Naive thymus-derived CD4-positive, alpha-beta T cell (primary cell): Measurements from ENCODE around the gene ACACA. TPM values are rescaled to one million over a fixed set of nuclear protein-coding genes. Genes with fewer than 3 reads are reported as not detected.

Experiments
- ATAC-seq: fragments of 150-1000 bp; cut with Tn5 transposase; 2 replicates; pipeline ENCODE4 v1.10.0; 2021; ENCODE audit warnings: mild to moderate bottlenecking, moderate library complexity
- CTCF ChIA-PET: fragments of 350-600 bp; sonication (Branson Sonifier 250); formaldehyde crosslinking; loops from one replicate; lab custom pipeline; 2021; ENCODE audit warnings: antibody characterized with exemption; lab: Charles Lee
- POLR2A ChIA-PET: fragments of 350-600 bp; sonication (Branson Sonifier 250); formaldehyde crosslinking; loops from one replicate; lab custom pipeline; 2021; ENCODE audit warnings: antibody characterized with exemption, inconsistent platforms; lab: Charles Lee
- DNase-seq, 9 donors: peaks; one replicate each; pipeline versions ENCODE4 v3.0.0 to v3.0.0-alpha.2; 2020 to 2022; ENCODE audit warnings: mixed read lengths in 1 of 9
- H3K27ac ChIP-seq: one replicate; pipeline ENCODE4 v1.7.0; 2013; ENCODE audit warnings: mild to moderate bottlenecking, low read depth, low read length, moderate library complexity
- H3K27me3 ChIP-seq, 2 donors: one replicate each; pipeline ENCODE4 v1.7.0; 2013; ENCODE audit warnings: low read length in 2 of 2, mild to moderate bottlenecking in 2 of 2, moderate library complexity in 2 of 2; ENCODE audit not compliant: control insufficient read depth in 2 of 2, insufficient read depth in 2 of 2
- H3K36me3 ChIP-seq, 3 experiments: 1 replicate in 2 of 3; 2 replicates in 1 of 3; pipeline ENCODE4 v1.7.0; 2013; ENCODE audit warnings: low read length in 3 of 3, mild to moderate bottlenecking in 3 of 3, moderate library complexity in 1 of 3; ENCODE audit not compliant: insufficient read depth in 3 of 3, control insufficient read depth in 2 of 3
- H3K4me1 ChIP-seq, 2 donors: one replicate each; pipeline ENCODE4 v1.7.0; 2013; ENCODE audit warnings: low read length in 2 of 2, mild to moderate bottlenecking in 2 of 2, moderate library complexity in 1 of 2; ENCODE audit not compliant: control insufficient read depth in 2 of 2, insufficient read depth in 2 of 2
- H3K4me3 ChIP-seq: 2 replicates; pipeline ENCODE4 v1.7.0; 2013; ENCODE audit warnings: mild to moderate bottlenecking, low read length
- H3K9me3 ChIP-seq, 3 experiments: 1 replicate in 2 of 3; 2 replicates in 1 of 3; pipeline ENCODE4 v1.7.0; 2013; ENCODE audit warnings: low read length in 3 of 3; ENCODE audit not compliant: control insufficient read depth in 2 of 3
- H3K27ac Mint-ChIP-seq, 9 donors: one replicate each; pipeline ENCODE4 v1.8.0; 2020 to 2022; ENCODE audit warnings: mixed read lengths in 9 of 9, mild to moderate bottlenecking in 8 of 9, moderate library complexity in 5 of 9, inconsistent platforms in 2 of 9
- H3K27me3 Mint-ChIP-seq, 5 donors: one replicate each; pipeline ENCODE4 v1.8.0; 2021 to 2022; ENCODE audit warnings: mixed read lengths in 5 of 5, mild to moderate bottlenecking in 1 of 5
- H3K36me3 Mint-ChIP-seq, 5 donors: one replicate each; pipeline ENCODE4 v1.8.0; 2020 to 2022; ENCODE audit warnings: mixed read lengths in 5 of 5, mild to moderate bottlenecking in 3 of 5, inconsistent platforms in 1 of 5
- H3K4me1 Mint-ChIP-seq, 7 donors: one replicate each; pipeline ENCODE4 v1.8.0; 2020 to 2022; ENCODE audit warnings: mixed read lengths in 7 of 7, mild to moderate bottlenecking in 3 of 7, inconsistent platforms in 1 of 7
- H3K4me3 Mint-ChIP-seq, 10 donors: one replicate each; pipeline ENCODE4 v1.8.0; 2020 to 2022; ENCODE audit warnings: mild to moderate bottlenecking in 10 of 10, mixed read lengths in 10 of 10, moderate library complexity in 6 of 10, inconsistent platforms in 2 of 10
- H3K9me3 Mint-ChIP-seq, 11 donors: one replicate each; pipeline ENCODE4 v1.8.0; 2020 to 2022; ENCODE audit warnings: mixed read lengths in 11 of 11, mild to moderate bottlenecking in 4 of 11, inconsistent platforms in 1 of 11, moderate library complexity in 1 of 11
- intact Hi-C, 2 donors: fragments of 100-400 bp; cut with micrococcal nuclease; formaldehyde crosslinking; loops; one replicate each; pipeline ENCODE4 v1.15.1; 2023
- polyA plus RNA-seq, 2 donors: library from polyadenylated mRNA; unstranded; fragments of 300-500 nt; fragmentation: Illumina TruSeq; gene quantifications; one replicate each; pipeline ENCODE4 v1.2.3, GENCODE V29; 2021
- total RNA-seq, 6 experiments: library from RNA in 5 of 6; stranded (reverse) in 5 of 6; gene quantifications; 1 replicate in 5 of 6; 2 replicates in 1 of 6; pipeline ENCODE4 v1.2.3 and lab custom pipeline; 2021 to 2026

ACACA gene
- total and polyA plus RNA-seq, 7 experiments from 2014 or later, result 6.1 to 47.0 (median 14.5) TPM

- no peaks in the 10 kb centered on the region for H3K27me3 Mint-ChIP-seq
Measured at GRCh38 chr17:37246085-37246484, 160.6 kb downstream of the ACACA start.

GRCh38 chr17:37240381-37240780, 166.3 kb downstream of the ACACA start:
- no peak overlapping the region for H3K27ac Mint-ChIP-seq
- CTCF ChIA-PET, result interaction anchor here (0.8 to 1.7 kb wide), 7 partner anchors 9 to 637 kb away, joined by 3 to 10 read pairs (median 4); no protein-coding TSS in a partner anchor

More at GRCh38 chr17:37246085-37246484, 160.6 kb downstream of the ACACA start:
- Histone ChIP-seq H3K27ac (no peak overlapping the region), H3K9me3 (no peaks in the 10 kb centered on the region), H3K4me1 (no peaks in the 10 kb centered on the region), H3K27me3 (no peaks in the 10 kb centered on the region), H3K4me3 (no peak overlapping the region), H3K36me3 (peaks cover 0 to 39% (median 7%) of the 10 kb centered on the region in 3 experiments)
- intact Hi-C loops, result no loop called here
- H3K9me3 Mint-ChIP-seq, result no peaks in the 10 kb centered on the region
- ATAC-seq, result no peak
- POLR2A ChIA-PET, result no interaction called here
- peak overlapping the region in 1 of 9 donors; percentile 0 for H3K27ac Mint-ChIP-seq
- no peak for DNase-seq
- H3K36me3 Mint-ChIP-seq, result peaks cover 18 to 52% (median 31%) of the 10 kb centered on the region in 5 donors
- no peak overlapping the region for H3K4me3 Mint-ChIP-seq
- no peaks in the 10 kb centered on the region for H3K4me1 Mint-ChIP-seq
- CTCF ChIA-PET, result no interaction called here

GRCh38 chr17:37239690-37240334, 166.8 kb downstream of the ACACA start:
- H3K27ac ChIP-seq, result no peak overlapping the region
- H3K27me3 ChIP-seq, result no peaks in the 10 kb centered on the region
- intact Hi-C loops, result loop anchor here (1.0 to 5.0 kb wide), 5 partner anchors 193 to 1268 kb away; no protein-coding TSS in a partner anchor
- CTCF ChIA-PET, result interaction anchor here (0.8 to 1.7 kb wide), 7 partner anchors 9 to 637 kb away, joined by 3 to 10 read pairs (median 4); no protein-coding TSS in a partner anchor
- Mint-ChIP-seq H3K36me3 (peaks cover 8 to 44% (median 16%) of the 10 kb centered on the region in 5 donors), H3K4me1 (peaks cover 0 to 4% (median 0%) of the 10 kb centered on the region in 7 donors), H3K27ac (peak overlapping the region in 1 of 9 donors; percentile 69), H3K27me3 (no peaks in the 10 kb centered on the region), H3K4me3 (no peak overlapping the region), H3K9me3 (no peaks in the 10 kb centered on the region)
- no peak overlapping the region for H3K4me3 ChIP-seq
- peak in 4 of 9 donors; percentile 2 to 11 (median 6) for DNase-seq
- POLR2A ChIA-PET, result no interaction called here
- no peak for ATAC-seq
- peaks cover 0 to 32% (median 7%) of the 10 kb centered on the region in 3 experiments for H3K36me3 ChIP-seq
- H3K9me3 ChIP-seq, result no peaks in the 10 kb centered on the region
- H3K4me1 ChIP-seq, result no peaks in the 10 kb centered on the region

More at GRCh38 chr17:37240381-37240780, 166.3 kb downstream of the ACACA start:
- Histone ChIP-seq H3K4me1 (no peaks in the 10 kb centered on the region), H3K27me3 (no peaks in the 10 kb centered on the region), H3K36me3 (peaks cover 0 to 38% (median 7%) of the 10 kb centered on the region in 3 experiments), H3K9me3 (no peaks in the 10 kb centered on the region), H3K27ac (no peak overlapping the region), H3K4me3 (no peak overlapping the region)
- POLR2A ChIA-PET, result no interaction called here
- Mint-ChIP-seq H3K36me3 (peaks cover 8 to 50% (median 14%) of the 10 kb centered on the region in 5 donors), H3K9me3 (no peaks in the 10 kb centered on the region), H3K4me3 (no peak overlapping the region), H3K27me3 (no peaks in the 10 kb centered on the region), H3K4me1 (peaks cover 0 to 4% (median 0%) of the 10 kb centered on the region in 7 donors)
- intact Hi-C loops, result no loop called here
- DNase-seq, result no peak
- ATAC-seq, result no peak

- H3K27me3 ChIP-seq, result no peaks in the 10 kb centered on the region
- no peaks in the 10 kb centered on the region for H3K4me1 Mint-ChIP-seq
- intact Hi-C loops, result no loop called here
- DNase-seq, result no peak
- H3K27ac Mint-ChIP-seq, result no peak overlapping the region
- H3K27ac ChIP-seq, result no peak overlapping the region
- H3K9me3 ChIP-seq, result no peaks in the 10 kb centered on the region
- no peak for ATAC-seq
- no peak overlapping the region for H3K4me3 ChIP-seq
- ChIA-PET CTCF (interaction anchor here (0.7 kb wide), 1 partner anchor 126 kb away, joined by 3 read pairs; no protein-coding TSS in a partner anchor), POLR2A (interaction anchor here (0.6 kb wide), 1 partner anchor 164 kb away, joined by 4 read pairs; no protein-coding TSS in a partner anchor)
- H3K27me3 Mint-ChIP-seq, result no peaks in the 10 kb centered on the region
- H3K4me3 Mint-ChIP-seq, result no peak overlapping the region
- H3K36me3 ChIP-seq, result peaks cover 0 to 12% (median 0%) of the 10 kb centered on the region in 3 experiments
- H3K9me3 Mint-ChIP-seq, result no peaks in the 10 kb centered on the region
- H3K4me1 ChIP-seq, result no peaks in the 10 kb centered on the region
- H3K36me3 Mint-ChIP-seq, result peaks cover 0 to 29% (median 11%) of the 10 kb centered on the region in 5 donors
Measured at GRCh38 chr17:37234106-37234505, 172.5 kb downstream of the ACACA start.

GRCh38 chr17:37233036-37233435, 173.6 kb downstream of the ACACA start:
- no peak overlapping the region for H3K27ac Mint-ChIP-seq
- H3K27me3 Mint-ChIP-seq, result no peaks in the 10 kb centered on the region
- H3K36me3 ChIP-seq, result peaks cover 0 to 11% (median 0%) of the 10 kb centered on the region in 3 experiments
- intact Hi-C loops, result no loop called here
- H3K4me1 ChIP-seq, result no peaks in the 10 kb centered on the region
- peaks cover 0 to 33% (median 15%) of the 10 kb centered on the region in 5 donors for H3K36me3 Mint-ChIP-seq
- DNase-seq (no peak), ATAC-seq (no peak)
- H3K4me3 Mint-ChIP-seq, result no peak overlapping the region
- H3K9me3 Mint-ChIP-seq, result no peaks in the 10 kb centered on the region
- H3K4me1 Mint-ChIP-seq, result no peaks in the 10 kb centered on the region
- H3K9me3 ChIP-seq, result no peaks in the 10 kb centered on the region
- ChIA-PET POLR2A (no interaction called here), CTCF (interaction anchor here (0.7 kb wide), 1 partner anchor 9 kb away, joined by 3 read pairs; no protein-coding TSS in a partner anchor)
- H3K27ac ChIP-seq, result no peak overlapping the region
- H3K4me3 ChIP-seq, result no peak overlapping the region
- no peaks in the 10 kb centered on the region for H3K27me3 ChIP-seq

- intact Hi-C loops, result no loop called here
- CTCF ChIA-PET, result interaction anchor here (0.6 to 1.2 kb wide), 2 partner anchors 9 to 1425 kb away, joined by 3 to 6 read pairs; no protein-coding TSS in a partner anchor
- Mint-ChIP-seq H3K27ac (no peak overlapping the region), H3K9me3 (no peaks in the 10 kb centered on the region), H3K4me1 (no peaks in the 10 kb centered on the region), H3K4me3 (no peak overlapping the region), H3K36me3 (peaks cover 0 to 34% (median 15%) of the 10 kb centered on the region in 5 donors), H3K27me3 (no peaks in the 10 kb centered on the region)
- DNase-seq (no peak), ATAC-seq (no peak)
- POLR2A ChIA-PET, result no interaction called here
- H3K9me3 ChIP-seq, result no peaks in the 10 kb centered on the region
- peaks cover 0 to 7% (median 0%) of the 10 kb centered on the region in 3 experiments for H3K36me3 ChIP-seq
- H3K4me3 ChIP-seq, result no peak overlapping the region
- no peak overlapping the region for H3K27ac ChIP-seq
- H3K4me1 ChIP-seq, result no peaks in the 10 kb centered on the region
- H3K27me3 ChIP-seq, result no peaks in the 10 kb centered on the region
Measured at GRCh38 chr17:37231887-37232286, 174.7 kb downstream of the ACACA start.
